ENCODE results near the gene HOXB8.

Gene HOXB8

DNA sequence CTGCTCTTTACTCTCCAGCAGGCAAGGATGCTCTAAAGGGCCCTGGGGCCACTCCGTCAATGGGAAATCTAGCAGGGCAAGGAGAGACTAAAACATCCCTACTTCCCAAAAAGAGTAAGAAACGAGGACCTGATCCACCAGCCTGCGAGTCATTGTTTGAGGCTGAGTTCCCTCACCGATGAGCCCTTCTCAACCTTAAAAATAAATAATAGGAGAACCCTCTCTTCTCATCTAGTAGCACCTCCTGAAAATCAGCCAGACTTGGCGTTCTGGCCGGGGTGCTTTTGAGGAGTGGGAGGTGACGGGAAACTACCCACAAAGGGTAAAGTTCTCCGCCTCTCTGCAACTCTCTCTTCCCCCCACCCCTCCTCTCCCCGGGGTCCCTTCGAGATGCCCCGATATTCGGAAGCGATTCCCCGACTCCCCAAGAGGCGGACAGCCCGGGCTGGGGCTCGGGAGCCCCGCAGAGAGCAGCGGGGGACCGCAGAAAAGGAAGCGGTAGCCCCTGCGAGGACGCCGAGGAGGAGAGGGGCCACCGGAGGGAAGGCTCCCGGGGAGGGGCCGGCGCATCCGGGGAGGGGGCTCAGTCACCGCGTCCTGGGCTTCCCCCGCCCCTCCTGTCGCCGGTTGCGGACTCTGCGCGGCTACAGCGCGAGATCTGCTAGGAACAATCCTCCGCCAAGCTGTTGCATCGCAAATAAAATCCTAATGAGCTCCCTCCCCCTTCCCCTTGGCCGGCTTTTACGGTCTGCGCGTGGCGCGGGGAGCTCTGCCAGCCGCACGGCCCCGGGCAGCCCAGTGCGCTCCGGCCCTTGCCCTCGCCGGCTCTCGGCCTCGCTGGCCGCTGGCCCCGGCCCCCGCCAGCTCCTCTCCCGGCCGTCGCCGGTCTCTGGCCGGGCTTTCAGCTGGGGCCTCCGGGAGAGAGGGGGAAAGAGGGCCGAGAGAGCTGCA, 9.7 kb upstream of the HOXB8 start:
- DNase-seq: no peak

DNA sequence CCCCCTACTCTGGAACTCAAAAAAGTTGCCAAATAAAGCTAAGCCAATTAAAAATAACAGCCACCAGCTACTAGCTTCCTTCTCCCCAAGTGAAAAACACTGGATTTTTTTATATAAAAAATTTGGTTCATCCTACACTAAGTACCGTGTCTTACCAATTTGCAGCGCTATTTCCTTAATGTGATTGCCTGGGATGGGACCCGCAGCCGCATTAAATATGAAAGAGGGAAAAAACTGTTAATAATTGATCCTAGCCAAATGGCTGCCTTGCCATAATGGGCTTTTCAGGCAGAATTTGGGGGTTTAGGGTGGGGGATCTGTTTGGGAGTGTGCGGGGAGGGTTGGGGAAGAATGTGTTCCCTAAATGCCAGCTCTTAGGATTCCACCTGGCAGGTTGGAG, 9.0 kb upstream of the HOXB8 start:
- no peak for DNase-seq

DNA sequence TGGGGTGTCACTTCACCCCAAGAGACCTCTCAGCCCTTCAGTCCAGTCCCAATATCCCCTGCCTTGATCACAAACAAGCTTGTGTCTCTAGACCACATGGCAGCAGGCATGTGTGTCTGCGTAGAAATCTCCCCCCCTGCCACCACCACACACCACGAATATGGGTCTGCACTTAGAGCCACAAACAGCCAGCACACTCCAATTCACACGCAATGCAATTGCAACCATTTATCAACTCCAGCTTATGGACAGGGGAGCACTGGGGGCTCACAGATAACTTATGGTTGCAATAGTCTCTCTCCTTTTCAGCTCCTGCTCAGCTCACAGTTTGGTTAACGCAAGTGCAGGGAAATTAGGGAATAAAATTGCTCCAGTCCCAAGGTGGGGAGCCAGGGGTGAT, 8.5 kb upstream of the HOXB8 start:
- DNase-seq: no peak

DNA sequence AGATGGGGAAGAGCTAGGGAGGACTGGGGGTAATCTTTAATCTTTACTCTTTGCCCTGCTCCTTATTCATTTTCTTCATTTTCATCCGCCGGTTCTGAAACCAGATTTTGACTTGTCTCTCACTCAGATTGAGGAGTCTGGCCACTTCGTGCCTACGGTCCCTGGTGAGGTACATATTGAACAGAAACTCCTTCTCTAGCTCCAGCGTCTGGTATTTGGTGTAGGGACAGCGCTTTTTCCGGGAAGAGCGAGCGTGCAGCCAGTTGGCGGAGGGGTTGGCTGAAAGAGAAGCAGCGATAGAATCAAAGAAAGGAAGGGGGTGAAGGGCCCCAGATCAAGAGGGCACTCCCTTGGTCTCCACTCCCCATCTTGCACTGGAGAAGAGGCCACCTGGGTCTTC, 7.8 kb upstream of the HOXB8 start:
- DNase-seq: no peak

DNA sequence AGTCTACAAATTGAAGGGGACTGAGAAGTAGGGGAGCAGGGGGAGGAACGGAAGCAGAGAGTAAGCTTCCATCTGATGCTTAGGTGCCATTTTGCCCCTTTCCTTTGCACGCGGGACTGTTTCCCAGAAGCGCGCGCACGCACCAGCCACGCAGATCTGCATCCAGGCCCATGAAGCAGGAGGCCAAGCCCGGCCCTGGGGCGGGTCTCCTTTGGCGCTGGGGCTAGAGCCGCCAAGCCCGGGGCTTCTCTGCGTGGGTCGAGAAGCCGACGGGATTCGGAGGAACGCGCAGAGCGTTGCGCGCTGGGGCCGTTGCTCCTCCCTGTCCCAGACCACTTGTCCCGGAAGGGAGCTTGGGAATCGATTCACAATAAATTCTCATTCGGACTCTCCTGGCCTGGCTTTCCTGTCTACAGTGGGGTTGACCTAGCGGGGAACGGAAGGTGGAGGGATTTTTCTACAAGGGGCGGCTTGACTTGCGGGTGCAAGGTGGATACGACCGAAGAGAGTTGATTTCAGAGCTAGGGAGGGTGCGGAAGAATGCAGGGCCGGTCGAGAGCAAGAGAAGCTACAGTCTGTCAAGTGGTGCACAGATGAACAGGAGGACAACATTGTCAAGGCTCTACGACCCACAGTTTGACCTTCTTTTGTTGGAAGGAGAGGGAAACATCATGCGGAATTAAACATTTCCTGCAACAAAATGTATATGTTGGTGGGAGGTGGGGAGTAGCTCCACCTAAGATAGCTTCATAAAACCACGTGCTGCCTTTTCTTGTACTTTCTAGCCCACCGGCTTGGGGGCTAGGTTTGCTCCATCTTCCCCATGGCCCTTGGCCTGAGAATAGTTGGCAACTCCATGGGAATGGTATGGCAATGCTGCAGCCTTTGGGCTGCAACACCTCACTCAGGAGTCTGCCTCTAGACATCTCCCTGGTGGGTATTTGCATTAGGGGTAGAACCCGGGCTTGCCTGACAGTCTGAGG, 6.6 kb upstream of the HOXB8 start:
- no peak for DNase-seq

DNA sequence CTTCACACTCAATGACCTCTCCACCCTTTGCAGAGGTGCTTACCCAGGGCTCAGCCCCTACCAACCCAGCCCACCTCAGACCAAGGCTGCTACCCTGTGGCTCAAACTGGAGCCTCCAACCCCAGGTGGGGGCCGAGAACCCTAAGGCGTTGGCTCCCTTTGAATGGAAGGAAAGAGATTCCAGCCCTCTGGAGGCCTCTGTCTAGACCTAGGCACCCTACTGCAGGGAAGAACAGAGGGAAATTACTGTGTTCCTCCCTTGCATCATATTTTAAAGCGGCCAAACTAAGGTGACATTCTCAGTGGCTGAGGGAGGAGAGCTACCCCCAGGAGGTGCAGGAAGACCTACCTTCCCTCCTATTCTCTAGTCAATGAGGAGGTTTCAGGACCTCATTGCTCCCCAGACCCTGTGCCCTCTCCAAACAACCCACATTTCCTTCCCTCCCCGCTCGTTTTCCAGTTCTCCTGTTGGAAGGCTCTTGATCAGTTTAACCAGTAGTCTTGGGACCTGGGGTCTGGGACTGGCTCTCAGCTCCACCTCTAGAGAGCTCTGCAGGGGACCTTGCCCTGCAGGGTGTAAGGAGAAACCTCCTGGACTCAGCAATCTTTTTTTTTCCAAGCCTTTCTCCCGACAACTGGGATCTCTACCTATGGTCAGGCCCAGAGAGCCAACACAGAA, 5.5 kb upstream of the HOXB8 start:
- no peak for DNase-seq

DNA sequence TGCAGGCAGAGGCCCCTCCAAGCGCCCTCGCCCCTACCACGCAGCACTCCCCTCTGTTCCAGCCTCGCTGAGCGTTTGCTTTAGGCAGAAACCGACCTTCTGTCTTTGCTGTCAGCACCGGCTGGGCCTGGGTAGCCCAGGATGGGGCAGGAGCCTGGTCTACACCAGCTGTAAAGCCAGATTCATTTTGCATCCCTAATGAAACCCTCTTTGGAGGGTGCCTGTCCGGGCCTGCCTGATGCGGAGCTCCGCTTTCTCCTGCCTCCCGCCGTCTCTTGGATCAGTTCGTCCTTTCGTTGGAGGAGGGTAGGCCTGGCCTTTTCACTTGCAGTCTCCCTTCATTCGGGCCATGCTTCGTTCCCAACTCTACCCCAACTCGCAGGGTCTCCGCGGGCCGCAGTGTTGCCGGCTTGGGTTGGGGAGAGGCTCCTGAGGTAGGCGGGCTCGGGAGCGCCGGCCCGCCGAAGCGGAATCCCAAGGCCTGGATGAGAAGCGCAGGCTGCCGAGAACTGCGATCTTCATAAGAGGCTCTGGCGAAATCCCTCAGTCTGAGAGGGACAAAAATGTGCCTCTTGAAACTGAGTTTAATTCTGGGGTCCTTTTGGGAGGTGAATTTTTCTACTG, 4.8 kb upstream of the HOXB8 start:
- no peak for DNase-seq

DNA sequence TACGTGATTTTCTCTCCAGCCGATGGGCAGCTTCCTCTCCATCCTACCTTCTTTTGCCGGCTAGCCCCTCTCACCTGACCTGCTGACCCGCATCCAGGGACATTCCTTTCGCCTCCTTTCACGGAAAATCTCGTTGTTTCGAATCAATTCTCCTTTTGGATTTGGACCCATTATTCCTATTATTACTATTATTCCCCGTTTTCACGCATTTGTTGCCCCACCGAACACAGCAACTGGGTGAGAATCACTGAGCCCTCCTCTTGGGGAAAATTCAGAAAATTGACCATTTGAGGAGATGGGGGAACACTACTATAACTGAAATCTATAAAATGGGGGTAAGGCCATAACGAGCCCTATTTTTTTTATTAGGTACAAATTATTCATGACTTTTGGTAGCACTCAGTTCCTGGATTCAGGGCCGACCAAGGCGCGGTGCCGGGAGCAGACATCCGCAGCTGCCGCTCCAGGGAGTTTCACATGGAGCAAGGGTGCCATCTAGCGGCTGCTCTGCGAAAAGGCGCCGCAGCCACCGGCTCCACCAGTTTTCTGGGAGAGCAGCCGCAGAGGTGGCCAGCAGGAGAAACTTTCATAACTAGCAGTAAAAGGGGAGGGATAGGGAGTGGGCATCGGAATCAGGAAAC, 3.3 kb upstream of the HOXB8 start:
- DNase-seq: peak; percentile 10

DNA sequence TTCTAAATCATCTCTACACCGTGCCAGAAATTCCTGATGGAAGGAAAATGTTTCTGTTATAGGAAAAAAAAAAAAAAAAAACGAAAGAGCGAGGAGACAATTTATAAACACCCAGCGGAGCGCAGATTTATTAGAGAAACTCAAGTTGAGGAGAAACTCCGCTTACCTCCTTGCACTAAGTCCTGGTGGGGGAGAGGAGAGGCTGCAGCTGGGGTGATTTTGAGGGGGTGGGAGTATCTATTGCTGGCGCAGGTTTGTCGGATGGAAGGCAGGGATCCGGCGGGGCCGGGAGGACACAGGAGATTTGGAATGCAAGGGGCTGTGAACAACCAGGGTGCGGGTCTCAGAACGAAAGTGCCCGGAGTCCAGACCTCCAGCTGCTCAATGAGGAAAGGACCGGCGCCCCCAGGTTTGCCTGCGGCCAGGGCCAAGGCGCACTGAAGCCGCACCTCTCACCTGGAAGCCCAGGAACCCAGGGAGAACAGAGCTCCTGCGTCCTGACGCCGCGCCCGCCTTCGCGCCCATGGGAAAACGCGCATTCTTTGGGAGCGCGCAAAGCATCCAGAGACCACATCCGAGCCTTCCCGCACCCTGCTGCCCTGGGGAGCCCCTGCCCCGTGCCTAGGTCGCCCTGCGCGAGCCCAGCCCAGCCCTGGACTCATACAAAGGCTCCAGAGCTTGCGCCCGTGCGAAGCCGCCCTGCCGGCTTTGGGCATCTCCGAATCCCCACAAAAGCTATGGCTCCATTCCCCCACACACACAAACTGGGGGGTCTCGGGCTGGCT, 2.6 kb upstream of the HOXB8 start:
- DNase-seq: no peak

DNA sequence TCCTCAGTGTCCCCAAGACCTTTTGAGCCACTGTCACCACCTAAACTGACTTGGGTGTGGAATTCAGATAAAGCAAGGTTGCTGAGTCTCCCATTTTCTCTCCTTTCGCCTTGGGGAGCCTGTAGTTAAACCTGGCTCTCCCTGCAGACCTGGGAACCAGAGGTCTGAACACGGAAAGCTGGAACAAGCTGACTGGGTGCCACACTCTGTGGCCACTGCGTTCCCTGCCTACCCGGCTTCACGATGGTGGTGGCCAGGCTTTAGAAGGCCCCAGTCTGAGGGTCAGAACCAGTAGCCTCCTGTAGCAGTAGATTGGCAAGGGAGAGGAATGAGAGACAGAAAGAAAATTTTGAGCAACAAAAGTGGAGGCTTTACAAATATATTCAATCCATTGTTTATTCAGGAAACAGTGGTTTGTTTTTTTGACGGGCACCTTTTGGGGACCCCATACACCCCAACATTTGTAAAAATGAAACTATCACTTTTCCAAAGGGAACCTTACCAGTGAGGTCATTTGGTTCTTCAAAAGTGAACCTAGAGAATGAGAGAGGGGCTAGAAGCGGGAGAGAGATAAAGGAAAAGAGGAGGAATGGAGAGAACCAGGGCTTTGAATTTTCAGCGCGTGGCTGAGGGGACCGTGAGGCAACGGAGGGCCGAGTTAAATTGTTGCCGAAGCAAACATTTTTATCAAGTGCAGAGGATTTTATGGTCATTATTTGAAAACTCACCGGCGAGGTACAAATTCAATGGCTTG, 1.8 kb upstream of the HOXB8 start:
- no peak for DNase-seq

DNA sequence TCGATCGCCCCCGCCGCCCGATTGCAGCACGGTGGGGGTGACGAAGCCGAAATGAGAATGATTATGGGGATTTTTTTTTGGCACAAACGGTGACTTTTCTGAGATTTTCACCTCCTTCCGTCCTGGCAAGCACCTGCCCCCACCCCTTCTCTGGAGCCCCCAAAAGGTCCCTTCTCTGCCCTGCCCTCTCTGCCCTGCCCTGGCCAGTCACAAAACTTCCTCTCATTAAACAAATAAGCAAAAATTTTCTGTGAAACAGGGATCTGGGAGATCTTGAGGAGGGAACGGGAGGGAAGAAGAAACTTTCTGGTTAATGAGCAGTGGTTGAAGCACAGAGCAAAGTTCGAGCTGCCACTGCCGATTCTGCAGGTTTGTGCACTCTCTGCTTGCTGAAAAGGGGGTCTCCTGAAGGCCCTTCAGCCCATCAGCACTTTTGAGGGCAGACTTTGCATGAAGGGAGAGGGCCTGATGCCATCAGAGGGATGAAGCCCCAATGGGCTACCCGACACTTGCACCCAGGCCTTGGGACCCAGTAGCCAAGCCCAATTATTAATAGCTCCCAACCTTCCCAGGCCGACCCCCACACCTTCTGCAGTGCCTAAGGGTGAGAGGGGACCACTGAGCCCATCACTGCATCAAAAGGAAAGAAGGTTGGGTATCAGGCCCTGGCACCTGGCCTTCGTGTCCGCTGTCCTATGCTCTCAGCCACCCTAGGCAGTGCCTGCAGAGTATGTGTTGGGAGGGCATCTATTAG, 1.0 kb upstream of the HOXB8 start:
- DNase-seq: no peak

DNA sequence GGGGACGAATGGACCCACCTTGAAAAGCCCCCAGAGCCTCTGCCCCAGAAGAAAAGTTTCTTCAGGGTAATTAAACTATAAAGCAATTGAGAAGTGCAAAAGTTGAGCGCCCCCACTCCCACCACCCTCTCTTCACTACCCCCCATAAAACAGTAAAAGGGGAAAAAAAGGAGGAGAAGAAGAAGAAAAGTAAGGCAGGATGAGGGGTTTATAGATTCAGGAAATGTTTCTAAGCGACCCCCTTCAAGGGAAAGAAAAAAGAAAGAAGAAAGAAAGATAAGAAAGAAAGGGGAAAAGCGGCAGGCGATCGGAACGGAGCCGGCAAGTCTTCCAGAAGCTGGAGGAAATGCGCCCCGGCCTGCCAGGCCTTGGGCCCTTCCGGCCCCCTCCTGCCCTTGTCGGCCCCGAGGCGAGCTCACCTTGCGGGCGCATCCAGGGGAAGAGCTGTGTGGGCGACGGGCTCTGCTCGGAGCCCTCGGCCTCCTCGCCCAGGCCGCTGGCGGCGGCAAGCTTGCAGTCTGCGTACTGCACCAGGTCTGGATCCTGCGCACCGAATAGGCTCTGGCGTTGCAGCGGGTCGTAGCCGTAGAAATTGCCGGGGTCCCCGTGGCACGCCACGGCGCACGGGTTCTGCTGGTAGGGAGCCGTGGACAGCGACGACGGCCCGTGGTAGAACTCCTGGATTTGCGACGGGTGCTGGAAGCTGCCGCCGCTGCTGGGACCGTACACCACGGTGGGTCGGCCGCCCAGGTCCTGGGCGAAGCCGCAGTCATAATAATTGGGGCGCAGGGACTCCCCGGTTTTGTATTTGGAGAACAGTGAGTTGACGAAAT, 1.0 kb downstream of the HOXB8 start:
- no peak for DNase-seq

DNA sequence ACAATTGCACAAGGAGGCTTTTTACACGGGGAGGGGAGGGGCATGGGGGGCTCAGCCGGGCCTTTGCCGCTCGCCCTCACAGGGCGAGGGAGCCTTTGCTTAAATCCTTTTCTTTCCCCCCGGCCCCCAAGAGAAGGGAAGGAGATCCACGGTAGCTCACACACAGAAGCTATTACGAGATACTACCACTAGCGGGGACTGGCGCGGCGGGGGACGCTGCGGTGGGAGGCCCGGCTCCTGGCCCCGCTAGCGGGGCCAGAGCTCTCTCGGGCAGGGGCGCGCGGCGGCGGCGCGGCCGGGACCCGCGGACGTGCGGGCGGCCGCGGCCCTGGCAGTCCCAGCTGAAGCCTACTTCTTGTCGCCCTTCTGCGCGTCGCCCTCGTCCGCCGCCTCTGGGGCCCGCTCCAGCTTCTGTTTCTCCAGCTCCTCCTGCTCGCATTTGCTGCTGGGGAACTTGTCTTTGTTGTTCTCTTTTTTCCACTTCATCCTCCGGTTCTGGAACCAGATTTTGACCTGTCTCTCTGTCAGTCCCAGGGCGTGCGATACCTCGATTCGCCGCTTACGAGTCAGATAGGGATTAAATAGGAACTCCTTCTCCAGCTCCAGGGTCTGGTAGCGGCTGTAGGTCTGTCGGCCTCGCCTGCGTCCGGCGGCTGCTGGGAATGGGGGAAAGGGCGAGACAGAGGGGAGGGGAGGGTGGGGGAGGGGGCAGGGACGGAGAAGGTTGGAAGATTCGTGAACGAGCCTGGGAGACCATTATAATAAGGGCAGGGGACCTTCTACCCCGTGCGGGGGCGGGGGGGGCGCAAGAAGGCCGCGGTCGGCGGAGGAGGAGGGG, 2.0 kb downstream of the HOXB8 start:
- no peak for DNase-seq

DNA sequence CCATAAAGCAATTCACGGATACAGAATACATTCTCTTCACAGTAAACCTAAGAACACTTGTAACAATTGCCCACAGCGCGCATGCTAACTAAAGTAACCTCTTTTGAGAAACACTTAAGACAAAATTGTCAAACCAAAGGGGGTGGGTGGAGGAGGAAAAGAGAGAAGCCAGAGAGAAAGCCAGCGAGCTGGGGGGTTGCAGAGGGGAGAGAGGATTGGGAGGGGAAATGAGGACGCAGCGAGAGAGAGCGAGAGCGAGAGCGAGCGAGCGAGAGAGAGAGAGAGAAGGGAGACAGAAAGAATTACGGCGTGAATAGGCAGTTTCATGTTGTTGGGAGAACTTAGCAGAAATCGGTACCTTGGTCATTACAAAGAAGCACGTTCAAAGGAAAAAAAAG, 2.6 kb downstream of the HOXB8 start:
- no peak for DNase-seq

DNA sequence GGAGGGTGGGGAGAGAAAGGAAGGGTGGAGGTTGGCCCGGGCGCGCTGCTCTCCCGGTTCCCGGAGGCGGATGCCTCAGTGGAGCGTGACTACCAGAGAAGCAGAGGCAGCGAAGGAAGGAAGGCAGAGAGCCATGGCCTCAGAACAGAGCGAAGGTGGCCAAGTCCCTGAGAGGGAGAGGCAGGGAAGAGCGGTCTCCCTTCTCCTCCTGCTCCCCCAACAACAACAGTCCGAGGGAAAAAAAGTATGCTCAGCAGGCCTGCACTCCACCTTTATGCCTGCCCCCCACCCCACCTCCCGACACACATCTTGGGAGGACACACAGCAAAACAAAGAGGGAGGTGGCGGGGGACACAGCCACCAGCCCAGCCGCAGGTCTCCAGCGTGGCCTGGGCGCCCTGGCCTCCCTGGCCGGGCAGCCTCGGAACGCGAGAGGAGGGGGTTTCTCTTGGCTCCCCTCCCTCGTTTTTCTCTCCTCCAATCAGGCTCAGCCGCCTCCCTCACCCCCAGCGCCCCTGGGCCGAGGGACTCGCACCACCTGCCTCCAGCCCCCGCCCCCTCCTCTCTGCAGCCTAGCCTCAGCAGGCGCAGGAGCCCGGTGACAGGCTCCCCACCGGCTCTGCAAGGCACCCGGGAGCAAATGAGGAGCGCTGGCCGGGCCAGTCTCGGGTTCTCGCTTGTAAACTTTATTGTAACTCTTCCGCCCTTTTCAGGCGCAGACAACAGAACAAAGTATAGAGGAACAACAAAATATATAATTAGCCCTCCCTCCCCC, 3.2 kb downstream of the HOXB8 start:
- no peak for DNase-seq

DNA sequence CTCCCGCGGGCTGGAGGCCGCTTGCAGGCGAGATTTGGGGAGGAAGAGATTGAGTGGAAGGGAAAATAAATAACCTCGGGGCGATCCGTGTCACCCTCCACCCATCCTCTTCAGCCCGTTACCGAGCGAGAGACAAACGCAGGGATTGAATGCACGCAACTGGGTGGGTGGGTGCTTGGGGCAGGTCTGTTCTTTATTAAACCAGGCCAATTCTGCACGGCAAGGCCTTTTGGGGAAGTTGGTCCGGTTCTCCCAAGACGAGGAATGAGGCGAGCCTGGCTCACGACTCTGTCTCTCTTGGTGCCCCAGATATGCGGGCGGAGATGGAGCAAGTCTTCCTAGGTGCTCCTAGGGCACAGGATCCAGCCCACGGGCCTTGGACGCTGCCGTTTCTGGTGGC, 3.9 kb downstream of the HOXB8 start:
- DNase-seq: no peak
